HG03378 (cell line): ENCODE results near the gene UBASH3A.

Experiments used
- ATAC-seq: cut with Tn5 transposase; IDR thresholded peaks from one replicate; pipeline ENCODE4 v1.9.1; 2021; ENCODE audit warnings: mild to moderate bottlenecking, moderate library complexity; ENCODE audit not compliant: unreplicated experiment

UBASH3A gene

GRCh38 chr21:42486072-42486471 lies 82.4 kb downstream of the UBASH3A start:
- no peak for ATAC-seq

GRCh38 chr21:42486531-42486930 lies 82.8 kb downstream of the UBASH3A start:
- ATAC-seq, result no peak

- no peak for ATAC-seq
These were observed 85.4 kb downstream of the UBASH3A start for GRCh38 chr21:42489006-42489563.

- ATAC-seq, result no peak
These were observed 86.3 kb downstream of the UBASH3A start for GRCh38 chr21:42489991-42490390.

- no peak for ATAC-seq
These were observed 87.0 kb downstream of the UBASH3A start for GRCh38 chr21:42490720-42491119.

GRCh38 chr21:42491328-42491727 lies 87.6 kb downstream of the UBASH3A start:
- ATAC-seq, result no peak

GRCh38 chr21:42492201-42492600 lies 88.5 kb downstream of the UBASH3A start:
- no peak for ATAC-seq

GRCh38 chr21:42493109-42494060 lies 89.7 kb downstream of the UBASH3A start:
- no peak for ATAC-seq

- ATAC-seq, result no peak
These were observed 91.3 kb downstream of the UBASH3A start for GRCh38 chr21:42495027-42495426.

- ATAC-seq, result peak; percentile 2
These were observed 92.0 kb downstream of the UBASH3A start for GRCh38 chr21:42495765-42496119.

- ATAC-seq, result peak; percentile 96
These were observed 92.6 kb downstream of the UBASH3A start, which contains the start of gene RSPH1 for GRCh38 chr21:42496120-42496838. Gene RSPH1, minus strand, starts transcription at chr21:42496224. Its CDS starts 38 bp downstream, at chr21:42496186.

GRCh38 chr21:42496839-42497202 lies 93.1 kb downstream of the UBASH3A start:
- peak; percentile 10 for ATAC-seq
